ENCODE results near the gene CAMK2D. TPM values are rescaled to one million over a fixed set of nuclear protein-coding genes. Genes with fewer than 3 reads are reported as not detected.

Gene CAMK2D
- total RNA-seq, 1 experiment from 2014 or later: 9.0 TPM

GRCh38 chr4:113576947-113577678 lies 184.4 kb downstream of the CAMK2D start:
- Histone ChIP-seq H3K56ac (ENCODE audit: insufficient read length, low read depth, low read length) (no peak overlapping the region), H3K9ac (ENCODE audit: extremely low read depth, insufficient read length, low read length) (no peak overlapping the region), H3K23ac (ENCODE audit: insufficient read length, low read depth, low read length) (no peak overlapping the region), H3K27ac (ENCODE audit: insufficient read length, low read depth, low read length) (no peak overlapping the region), H2BK12ac (ENCODE audit: insufficient read length, low read depth, low read length) (no peak overlapping the region), H3K79me2 (ENCODE audit: insufficient read depth, low read length) (no peaks in the 10 kb centered on the region), H4K20me1 (ENCODE audit: control insufficient read depth, insufficient read depth, insufficient read length) (no peaks in the 10 kb centered on the region), H3K14ac (ENCODE audit: insufficient read depth, low read length) (no peak overlapping the region), H2AFZ (ENCODE audit: low read length) (no peak overlapping the region), H2BK120ac (ENCODE audit: low read depth, low read length, poor library complexity, severe bottlenecking) (no peak overlapping the region), H3K4me2 (ENCODE audit: insufficient read depth, insufficient read length, low read length) (no peak overlapping the region), H3K4ac (ENCODE audit: low read depth, low read length) (no peak overlapping the region), H4K8ac (replicated peaks; ENCODE audit: insufficient read length, low read depth, low read length) (no peak overlapping the region), H3K4me1 (ENCODE audit: insufficient read depth, low read length) (no peaks in the 10 kb centered on the region), H2BK5ac (ENCODE audit: insufficient read length, low read length) (no peak overlapping the region), H3K18ac (ENCODE audit: insufficient read length, low read depth, low read length) (no peak overlapping the region), H3K9me3 (ENCODE audit: control insufficient read depth, low read depth, low read length) (no peaks in the 10 kb centered on the region), H3T11ph (ENCODE audit: low read length) (no peak overlapping the region), H4K5ac (ENCODE audit: insufficient read length, low read depth, low read length) (no peak overlapping the region), H3K79me1 (ENCODE audit: insufficient read depth, low read depth, low read length, poor library complexity, severe bottlenecking) (no peaks in the 10 kb centered on the region), H3K27me3 (ENCODE audit: insufficient read depth, low read length) (no peaks in the 10 kb centered on the region), H3K23me2 (ENCODE audit: insufficient read length, low read depth, low read length, poor library complexity, severe bottlenecking) (no peaks in the 10 kb centered on the region), H2BK15ac (ENCODE audit: low read depth, low read length) (no peak overlapping the region), H4K91ac (ENCODE audit: insufficient read length, low read depth, low read length) (no peak overlapping the region), H2BK20ac (ENCODE audit: low read depth, low read length, poor library complexity, severe bottlenecking) (no peak overlapping the region), H2AK5ac (ENCODE audit: insufficient read length, low read length) (no peak overlapping the region)
- H3K36me3 Mint-ChIP-seq (ENCODE audit: insufficient read depth in 1 of 3, low read depth in 3 of 3): 0 out of 7 replicates have a peak, but pooled peaks cover 0 to 3% (median 0%) of the 10 kb centered on the region in 3 experiments
- WGBS (ENCODE audit: extremely low coverage, insufficient read length, low lambda C conversion rate): no CpG with 5 or more reads among the region's 5 CpGs
- H3K9me3 Mint-ChIP-seq: no peaks in the 10 kb centered on the region
- H3K4me1 Mint-ChIP-seq: peaks cover 6 to 8% of the 10 kb centered on the region in 2 experiments; a peak in 3 of 4 replicates
- no peak overlapping the region for H3K4me3 Mint-ChIP-seq
- no peaks in the 10 kb centered on the region for H3K27me3 Mint-ChIP-seq (ENCODE audit: low read depth)
- no peak for DNase-seq
- H3K27ac Mint-ChIP-seq: no peak overlapping the region
- no peak for TF ChIP-seq CTCF (conservative IDR thresholded peaks at IDR 0.05)
